Thoracic aorta (tissue), 2 donors: Measurements from ENCODE around the gene SH3GL2. TPM values are rescaled to one million over a fixed set of nuclear protein-coding genes. Genes with fewer than 3 reads are reported as not detected.

Experiments used
- ATAC-seq: fragments of 150-250 bp; one replicate; pipeline ENCODE4 v1.8.0; 2017; ENCODE audit warnings: low read depth; ENCODE audit not compliant: insufficient number of reproducible peaks, low FRiP score
- DNase-seq: peaks from one replicate; pipeline ENCODE4 v3.0.0-alpha.2; 2020; ENCODE audit warnings: low spot score
- H3K27ac ChIP-seq, 2 donors: fragments of 200-600 bp; sonication (generic); 1 replicate in 1 of 2; 2 replicates in 1 of 2; pipeline ENCODE4 v1.5.1; 2016; ENCODE audit warnings: mild to moderate bottlenecking in 2 of 2, moderate library complexity in 2 of 2
- H3K27me3 ChIP-seq: fragments of 200-600 bp; sonication (generic); replicated peaks from 2 replicates; pipeline ENCODE4 v1.6.0; 2016; ENCODE audit warnings: mild to moderate bottlenecking; ENCODE audit not compliant: insufficient read depth
- H3K36me3 ChIP-seq: fragments of 200-600 bp; sonication (generic); one replicate; pipeline ENCODE4 v1.5.1; 2016
- H3K4me1 ChIP-seq, 2 donors: fragments of 200-600 bp; sonication (generic); 1 replicate in 1 of 2; 2 replicates in 1 of 2; pipeline versions ENCODE4 v1.5.1 to v1.6.0; 2016; ENCODE audit warnings: low read depth in 2 of 2, mild to moderate bottlenecking in 1 of 2; ENCODE audit not compliant: control insufficient read depth in 1 of 2
- H3K4me3 ChIP-seq: fragments of 200-600 bp; sonication (generic); 2 replicates; pipeline ENCODE4 v1.5.1; 2016; ENCODE audit warnings: mild to moderate bottlenecking
- H3K9me3 ChIP-seq: fragments of 200-600 bp; sonication (generic); 2 replicates; pipeline ENCODE4 v1.5.1; 2016
- total RNA-seq, 2 donors: library from RNA; depleted of rRNA; stranded (reverse); fragments of >200 nt; gene quantifications; one replicate each; pipeline versions ENCODE4 v1.1.0 to v1.2.3, GENCODE V29; 2016
- TF ChIP-seq, protein P1 (sequence below): fragments of 200-600 bp; sonication (generic); IDR thresholded peaks from one replicate; pipeline ENCODE4 v1.5.1; 2019; ENCODE audit warnings: antibody characterized with exemption

The SH3GL2 gene
- total RNA-seq, 2 donors from 2014 or later: not detected

DNA sequence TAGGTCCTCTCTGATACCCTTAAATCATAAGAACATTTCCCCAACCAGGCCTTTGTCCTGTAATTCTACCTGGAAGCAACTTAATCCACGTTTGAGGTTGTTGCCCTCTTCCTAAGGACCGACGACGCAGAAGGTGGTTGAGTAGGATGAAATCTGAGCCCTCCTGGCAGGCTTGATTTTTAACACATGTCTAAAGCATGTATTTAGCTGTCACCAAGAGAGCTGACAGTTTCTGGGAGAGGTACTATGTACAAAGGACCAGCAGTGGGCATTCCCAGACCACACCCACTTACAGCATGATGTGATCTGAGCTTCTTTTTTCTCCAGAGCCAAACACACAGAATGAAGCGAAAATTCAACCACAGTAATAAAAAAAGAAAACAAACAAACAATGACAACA is 260.9 kb downstream of the SH3GL2 start:
- TF ChIP-seq, protein P1, sequence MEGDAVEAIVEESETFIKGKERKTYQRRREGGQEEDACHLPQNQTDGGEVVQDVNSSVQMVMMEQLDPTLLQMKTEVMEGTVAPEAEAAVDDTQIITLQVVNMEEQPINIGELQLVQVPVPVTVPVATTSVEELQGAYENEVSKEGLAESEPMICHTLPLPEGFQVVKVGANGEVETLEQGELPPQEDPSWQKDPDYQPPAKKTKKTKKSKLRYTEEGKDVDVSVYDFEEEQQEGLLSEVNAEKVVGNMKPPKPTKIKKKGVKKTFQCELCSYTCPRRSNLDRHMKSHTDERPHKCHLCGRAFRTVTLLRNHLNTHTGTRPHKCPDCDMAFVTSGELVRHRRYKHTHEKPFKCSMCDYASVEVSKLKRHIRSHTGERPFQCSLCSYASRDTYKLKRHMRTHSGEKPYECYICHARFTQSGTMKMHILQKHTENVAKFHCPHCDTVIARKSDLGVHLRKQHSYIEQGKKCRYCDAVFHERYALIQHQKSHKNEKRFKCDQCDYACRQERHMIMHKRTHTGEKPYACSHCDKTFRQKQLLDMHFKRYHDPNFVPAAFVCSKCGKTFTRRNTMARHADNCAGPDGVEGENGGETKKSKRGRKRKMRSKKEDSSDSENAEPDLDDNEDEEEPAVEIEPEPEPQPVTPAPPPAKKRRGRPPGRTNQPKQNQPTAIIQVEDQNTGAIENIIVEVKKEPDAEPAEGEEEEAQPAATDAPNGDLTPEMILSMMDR: no peak
- no peak for DNase-seq
- H3K4me3 ChIP-seq: no peak overlapping the region
- H3K36me3 ChIP-seq: no peaks in the 10 kb centered on the region
- no peak overlapping the region for H3K27ac ChIP-seq
- peaks cover 0 to 5% of the 10 kb centered on the region in 2 donors for H3K4me1 ChIP-seq
- ATAC-seq: no peak
- no peaks in the 10 kb centered on the region for H3K27me3 ChIP-seq
- H3K9me3 ChIP-seq: no peaks in the 10 kb centered on the region

DNA sequence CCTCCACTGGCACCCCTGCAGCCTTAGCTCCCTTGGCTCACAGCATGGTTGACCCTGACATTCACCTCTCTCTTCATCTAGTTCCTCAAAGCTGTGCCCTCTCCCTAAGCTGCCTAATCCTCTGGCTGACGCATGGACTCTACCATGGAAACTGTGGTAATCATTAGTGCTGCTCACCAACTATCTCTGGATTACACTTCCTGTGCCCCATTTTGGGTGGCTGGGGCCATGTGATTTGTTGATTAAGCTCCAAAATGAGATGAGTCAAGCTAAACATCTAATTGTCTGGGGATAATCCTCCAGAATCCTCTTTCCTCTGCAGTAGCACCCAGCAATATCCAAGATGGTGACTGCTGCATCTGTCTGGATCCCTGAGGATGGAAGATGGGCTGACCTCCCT is 264.4 kb downstream of the SH3GL2 start:
- Histone ChIP-seq H3K4me1 (peaks cover 0 to 5% of the 10 kb centered on the region in 2 donors), H3K4me3 (no peak overlapping the region), H3K27me3 (no peaks in the 10 kb centered on the region), H3K36me3 (no peaks in the 10 kb centered on the region), H3K9me3 (no peaks in the 10 kb centered on the region), H3K27ac (no peak overlapping the region)
- DNase-seq: no peak
- ATAC-seq: no peak
- TF ChIP-seq, protein P1: no peak
